SK-N-SH (cell line): Measurements from ENCODE around the gene CACNA1D. TPM values are rescaled to one million over a fixed set of nuclear protein-coding genes. Genes with fewer than 3 reads are reported as not detected.

Experiments
- CTCF ChIA-PET: fragments of 300-600, 350-600 bp; formaldehyde crosslinking; extraction: SDS; loops from one replicate; lab custom pipeline; 2021; lab: Yijun Ruan, JAX
- POLR2A ChIA-PET: fragments of 350-600 bp; sonication (Branson Sonifier 250); formaldehyde crosslinking; extraction: SDS; loops from one replicate; lab custom pipeline; 2020; ENCODE audit warnings: antibody characterized with exemption, inconsistent platforms; lab: Yijun Ruan, JAX
- DNase-seq: peaks from one replicate; pipeline ENCODE4 v3.0.0; 2012
- H2AFZ ChIP-seq: fragments of 200-600 bp; sonication (generic); 2 replicates; pipeline ENCODE4 v1.8.1; 2016; ENCODE audit warnings: antibody characterized with exemption, mild to moderate bottlenecking, low read depth
- H3F3A ChIP-seq: fragments of 200-600 bp; sonication (generic); replicated peaks from 2 replicates; pipeline ENCODE3; 2016; ENCODE audit warnings: antibody characterized with exemption, mild to moderate bottlenecking; ENCODE audit not compliant: insufficient read depth
- H3K27ac ChIP-seq, 2 experiments: fragments of 200-500 bp in 1 of 2; fragments of 200-600 bp in 1 of 2; sonication (Bioruptor generic) in 1 of 2; sonication (generic), shearing (Covaris generic) in 1 of 2; 2 replicates each; pipeline versions ENCODE4 v1.5.1 to v1.6.1; 2014 to 2016; ENCODE audit warnings: low read depth in 2 of 2, inconsistent platforms in 1 of 2, low read length in 1 of 2, mild to moderate bottlenecking in 1 of 2, mixed read lengths in 1 of 2
- H3K27me3 ChIP-seq: fragments of 200-600 bp; sonication (generic), shearing (Covaris generic); 2 replicates; pipeline ENCODE4 v1.6.1; 2016; ENCODE audit warnings: mixed run types; ENCODE audit not compliant: insufficient read depth
- H3K36me3 ChIP-seq, 2 experiments: fragments of 200-500 bp in 1 of 2; fragments of 200-600 bp in 1 of 2; sonication (Bioruptor generic) in 1 of 2; sonication (generic) in 1 of 2; replicated peaks in 1 of 2; 2 replicates each; pipeline versions ENCODE3 to v1.5.1; 2014 to 2016; ENCODE audit warnings: low read length in 1 of 2, mild to moderate bottlenecking in 1 of 2; ENCODE audit not compliant: insufficient read depth in 2 of 2, control insufficient read depth in 1 of 2
- H3K4me1 ChIP-seq, 2 experiments: fragments of 200-500 bp in 1 of 2; fragments of 200-600 bp in 1 of 2; sonication (Bioruptor generic) in 1 of 2; sonication (generic), shearing (Covaris generic) in 1 of 2; 2 replicates each; pipeline versions ENCODE4 v1.5.1 to v1.6.1; 2014 to 2016; ENCODE audit warnings: low read depth in 1 of 2, low read length in 1 of 2, mixed run types in 1 of 2; ENCODE audit not compliant: insufficient read depth in 2 of 2, control insufficient read depth in 1 of 2
- H3K4me2 ChIP-seq: fragments of 200-600 bp; sonication (generic), shearing (Covaris generic); 2 replicates; pipeline ENCODE4 v1.6.1; 2017; ENCODE audit warnings: mixed run types
- H3K4me3 ChIP-seq, 2 experiments: fragments of 200-500 bp in 1 of 2; fragments of 200-600 bp in 1 of 2; sonication (Bioruptor generic) in 1 of 2; sonication (generic), shearing (Covaris generic) in 1 of 2; 2 replicates each; pipeline versions ENCODE4 v1.5.1 to v1.8.1; 2014 to 2016; ENCODE audit warnings: low read depth in 2 of 2, inconsistent platforms in 1 of 2, low read length in 1 of 2, mild to moderate bottlenecking in 1 of 2, mixed read lengths in 1 of 2, moderate library complexity in 1 of 2
- H3K79me2 ChIP-seq: fragments of 200-600 bp; sonication (generic); 2 replicates; pipeline ENCODE4 v1.8.1; 2017; ENCODE audit warnings: mild to moderate bottlenecking; ENCODE audit not compliant: insufficient read depth
- H3K9ac ChIP-seq: fragments of 200-600 bp; sonication (generic); 2 replicates; pipeline ENCODE4 v1.6.1; 2017; ENCODE audit warnings: mixed run types
- H3K9me2 ChIP-seq: fragments of 200-600 bp; sonication (generic); 2 replicates; pipeline ENCODE4 v1.6.1; 2017; ENCODE audit warnings: mixed run types
- H3K9me3 ChIP-seq: fragments of 200-600 bp; sonication (generic); 2 replicates; pipeline ENCODE4 v1.6.1; 2017; ENCODE audit warnings: mixed run types, mild to moderate bottlenecking, moderate library complexity
- H4K20me1 ChIP-seq: fragments of 200-600 bp; sonication (generic); 2 replicates; pipeline ENCODE4 v1.6.1; 2017; ENCODE audit warnings: mild to moderate bottlenecking, mixed run types; ENCODE audit not compliant: insufficient read depth
- CHD2 ChIP-seq: fragments of 150-350 bp; IDR thresholded peaks from 2 replicates; pipeline ENCODE4 v1.6.1; 2018; ENCODE audit warnings: low read length; ENCODE audit not compliant: partially characterized antibody
- ELF1 ChIP-seq: IDR thresholded peaks from 2 replicates; pipeline ENCODE4 v1.4.0; 2012
- FOSL2 ChIP-seq: IDR thresholded peaks from 2 replicates; pipeline ENCODE4 v1.4.0; 2012; ENCODE audit warnings: low read depth, mild to moderate bottlenecking, moderate library complexity, borderline replicate concordance
- JUND ChIP-seq: IDR thresholded peaks from 2 replicates; pipeline ENCODE4 v1.4.0; 2012
- MEF2A ChIP-seq: IDR thresholded peaks from 2 replicates; pipeline ENCODE4 v1.4.0; 2012; ENCODE audit warnings: low read depth, borderline replicate concordance
- NFIC ChIP-seq: IDR thresholded peaks from 2 replicates; pipeline ENCODE4 v1.4.0; 2012; ENCODE audit warnings: borderline replicate concordance
- RCOR1 ChIP-seq: fragments of 150-350 bp; IDR thresholded peaks from 2 replicates; pipeline ENCODE4 v1.6.1; 2017; ENCODE audit warnings: antibody characterized with exemption, low read length
- RFX5 ChIP-seq: IDR thresholded peaks from 2 replicates; pipeline ENCODE4 v1.6.1; 2012; ENCODE audit warnings: mild to moderate bottlenecking, improper control_type of control experiment, low read length
- TEAD4 ChIP-seq: IDR thresholded peaks from 2 replicates; pipeline ENCODE4 v1.4.0; 2012; ENCODE audit warnings: mild to moderate bottlenecking, borderline replicate concordance; ENCODE audit not compliant: insufficient read depth
- WGBS: methylation state at CpG from one replicate; pipeline ENCODE4 v1.1.6; 2017; ENCODE audit warnings: low lambda C conversion rate; 5-methylcytosine and 5-hydroxymethylcytosine counted together
- polyA plus RNA-seq, 3 experiments: library from polyadenylated mRNA; depleted of rRNA; stranded (reverse); fragments of >200 nt; gene quantifications; 2 replicates each; pipeline ENCODE4 v1.2.3, GENCODE V29; 2012
- TF ChIP-seq, protein P1 (sequence below): IDR thresholded peaks from 2 replicates; pipeline ENCODE4 v1.6.1; 2012; ENCODE audit warnings: mild to moderate bottlenecking, low read depth, low read length, moderate library complexity

Gene CACNA1D
- polyA plus RNA-seq, 1 of the 3 experiments (the other 2 are of a cell fraction): 0.12 TPM

DNA sequence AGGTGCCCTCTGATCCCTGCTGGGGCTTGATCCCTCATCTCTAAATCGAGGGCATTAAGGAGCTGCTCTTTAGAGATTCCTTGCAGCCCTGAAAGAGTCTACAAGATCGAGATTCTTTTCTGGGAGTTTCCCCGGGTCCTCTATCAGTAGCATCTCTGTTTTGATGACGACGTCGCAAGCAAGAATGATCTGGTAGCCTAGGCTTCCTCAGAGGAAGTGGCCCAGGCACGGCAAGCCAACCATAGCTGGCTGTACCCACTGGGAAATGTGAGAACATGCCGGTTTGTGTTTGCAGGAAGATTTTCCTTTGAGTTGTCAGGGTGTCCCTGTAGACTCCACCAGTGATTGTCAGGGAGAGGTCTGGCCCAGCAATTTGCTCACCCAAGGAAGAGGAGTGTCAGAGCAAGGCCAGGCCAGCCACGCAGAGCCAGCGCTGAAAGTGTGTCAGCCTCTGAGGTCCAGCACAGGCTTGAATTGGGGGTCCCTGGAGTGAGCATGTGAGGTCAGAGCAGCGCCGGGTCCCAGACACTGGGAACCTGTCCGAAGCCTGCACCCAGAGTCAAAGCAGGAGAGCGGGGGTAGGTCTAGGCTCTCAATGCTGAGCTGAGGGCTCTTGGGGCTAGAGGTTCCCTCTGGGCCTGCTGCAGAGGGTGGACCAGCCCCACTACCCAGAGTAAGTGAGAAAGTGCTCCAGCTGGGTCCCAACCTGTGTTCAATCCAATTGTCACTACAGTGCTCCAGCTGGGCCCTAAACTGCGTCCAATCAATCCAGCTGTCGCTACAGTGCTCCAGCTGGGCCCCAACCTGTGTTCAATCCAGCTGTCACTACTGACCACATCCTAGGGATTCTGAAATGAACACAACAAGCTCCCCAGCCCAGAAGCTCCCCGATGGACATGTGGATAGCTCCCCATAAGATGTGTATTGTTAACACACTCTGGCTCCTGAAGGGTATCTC lies 256.1 kb downstream of the CACNA1D start:
- POLR2A ChIA-PET: no interaction called here
- no peak overlapping the region for H3K4me2 ChIP-seq
- H4K20me1 ChIP-seq: no peaks in the 10 kb centered on the region
- TF ChIP-seq RFX5 (no peak), MEF2A (no peak), CHD2 (no peak), JUND (no peak), RCOR1 (no peak), FOSL2 (no peak)
- TF ChIP-seq, all 33 proteins: peak for 0
- Histone ChIP-seq H3K9ac (no peak overlapping the region), H3K4me3 (no peak overlapping the region), H3K9me3 (no peaks in the 10 kb centered on the region), H2AFZ (no peak overlapping the region), H3K79me2 (no peaks in the 10 kb centered on the region), H3K36me3 (no peaks in the 10 kb centered on the region), H3F3A (no peaks in the 10 kb centered on the region), H3K9me2 (no peaks in the 10 kb centered on the region), H3K4me1 (peaks cover 0 to 5% of the 10 kb centered on the region in 2 experiments; a peak in 1 of 4 replicates), H3K27me3 (no peaks in the 10 kb centered on the region), H3K27ac (no peak overlapping the region)
- CTCF ChIA-PET: no interaction called here
- no peak for DNase-seq
- 66% methylated on average over 8 of the region's 17 CpGs for WGBS

DNA sequence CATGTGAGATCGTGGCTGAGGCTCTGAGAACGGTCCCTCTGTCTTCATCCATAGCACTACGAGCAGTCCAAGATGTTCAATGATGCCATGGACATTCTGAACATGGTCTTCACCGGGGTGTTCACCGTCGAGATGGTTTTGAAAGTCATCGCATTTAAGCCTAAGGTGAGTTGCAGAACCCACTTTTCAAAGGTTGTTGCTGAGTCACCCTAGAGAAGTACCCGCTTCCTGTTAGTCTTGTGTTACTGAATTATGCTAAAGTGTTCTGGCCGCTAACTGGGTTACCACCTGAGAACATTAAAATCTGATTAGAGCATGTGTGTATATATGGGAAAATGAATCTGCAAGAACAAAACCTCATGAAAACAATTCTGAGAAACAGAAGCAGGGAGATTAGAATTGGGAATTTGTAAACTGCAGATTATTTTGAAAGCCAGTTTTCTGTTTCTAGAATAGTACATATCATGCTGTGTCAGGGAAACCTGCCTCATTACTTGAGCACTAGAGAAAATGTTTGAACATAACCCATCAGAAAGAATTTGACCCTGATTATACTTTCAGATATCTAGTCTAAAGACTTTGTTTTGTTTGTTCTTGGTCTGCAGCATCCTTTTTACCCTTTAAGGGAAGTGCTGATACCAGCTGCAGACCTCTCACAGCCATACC lies 259.2 kb downstream of the CACNA1D start:
- H3K4me3 ChIP-seq: no peak overlapping the region
- H3K36me3 ChIP-seq: no peaks in the 10 kb centered on the region
- H3K9me2 ChIP-seq: no peaks in the 10 kb centered on the region
- H4K20me1 ChIP-seq: no peaks in the 10 kb centered on the region
- H3F3A ChIP-seq: no peaks in the 10 kb centered on the region
- no peaks in the 10 kb centered on the region for H3K9me3 ChIP-seq
- ChIA-PET POLR2A (no interaction called here), CTCF (interaction anchor here (0.6 kb wide), 1 partner anchor 536 kb away, joined by 3 read pairs; no protein-coding TSS in a partner anchor)
- TF ChIP-seq TEAD4 (no peak), MEF2A (no peak), NFIC (no peak), ELF1 (no peak)
- TF ChIP-seq, protein P1, sequence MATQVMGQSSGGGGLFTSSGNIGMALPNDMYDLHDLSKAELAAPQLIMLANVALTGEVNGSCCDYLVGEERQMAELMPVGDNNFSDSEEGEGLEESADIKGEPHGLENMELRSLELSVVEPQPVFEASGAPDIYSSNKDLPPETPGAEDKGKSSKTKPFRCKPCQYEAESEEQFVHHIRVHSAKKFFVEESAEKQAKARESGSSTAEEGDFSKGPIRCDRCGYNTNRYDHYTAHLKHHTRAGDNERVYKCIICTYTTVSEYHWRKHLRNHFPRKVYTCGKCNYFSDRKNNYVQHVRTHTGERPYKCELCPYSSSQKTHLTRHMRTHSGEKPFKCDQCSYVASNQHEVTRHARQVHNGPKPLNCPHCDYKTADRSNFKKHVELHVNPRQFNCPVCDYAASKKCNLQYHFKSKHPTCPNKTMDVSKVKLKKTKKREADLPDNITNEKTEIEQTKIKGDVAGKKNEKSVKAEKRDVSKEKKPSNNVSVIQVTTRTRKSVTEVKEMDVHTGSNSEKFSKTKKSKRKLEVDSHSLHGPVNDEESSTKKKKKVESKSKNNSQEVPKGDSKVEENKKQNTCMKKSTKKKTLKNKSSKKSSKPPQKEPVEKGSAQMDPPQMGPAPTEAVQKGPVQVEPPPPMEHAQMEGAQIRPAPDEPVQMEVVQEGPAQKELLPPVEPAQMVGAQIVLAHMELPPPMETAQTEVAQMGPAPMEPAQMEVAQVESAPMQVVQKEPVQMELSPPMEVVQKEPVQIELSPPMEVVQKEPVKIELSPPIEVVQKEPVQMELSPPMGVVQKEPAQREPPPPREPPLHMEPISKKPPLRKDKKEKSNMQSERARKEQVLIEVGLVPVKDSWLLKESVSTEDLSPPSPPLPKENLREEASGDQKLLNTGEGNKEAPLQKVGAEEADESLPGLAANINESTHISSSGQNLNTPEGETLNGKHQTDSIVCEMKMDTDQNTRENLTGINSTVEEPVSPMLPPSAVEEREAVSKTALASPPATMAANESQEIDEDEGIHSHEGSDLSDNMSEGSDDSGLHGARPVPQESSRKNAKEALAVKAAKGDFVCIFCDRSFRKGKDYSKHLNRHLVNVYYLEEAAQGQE: no peak
- H3K27ac ChIP-seq: no peak overlapping the region
- H3K9ac ChIP-seq: no peak overlapping the region
- WGBS: 62% methylated on average over 7 of the region's 9 CpGs
- no peaks in the 10 kb centered on the region for H3K79me2 ChIP-seq
- H2AFZ ChIP-seq: no peak overlapping the region
- H3K27me3 ChIP-seq: no peaks in the 10 kb centered on the region
- peaks cover 0 to 5% of the 10 kb centered on the region in 2 experiments; a peak in 1 of 4 replicates for H3K4me1 ChIP-seq
- no peak for DNase-seq
- H3K4me2 ChIP-seq: no peak overlapping the region
